ENCODE results near the gene MEAK7. TPM values are rescaled to one million over a fixed set of nuclear protein-coding genes. Genes with fewer than 3 reads are reported as not detected.
A peak's percentile ranks its signal among the peaks of the same experiment; 100 is the strongest.

MEAK7 gene
- polyA plus RNA-seq, 1 experiment, result 22.8 TPM

DNA sequence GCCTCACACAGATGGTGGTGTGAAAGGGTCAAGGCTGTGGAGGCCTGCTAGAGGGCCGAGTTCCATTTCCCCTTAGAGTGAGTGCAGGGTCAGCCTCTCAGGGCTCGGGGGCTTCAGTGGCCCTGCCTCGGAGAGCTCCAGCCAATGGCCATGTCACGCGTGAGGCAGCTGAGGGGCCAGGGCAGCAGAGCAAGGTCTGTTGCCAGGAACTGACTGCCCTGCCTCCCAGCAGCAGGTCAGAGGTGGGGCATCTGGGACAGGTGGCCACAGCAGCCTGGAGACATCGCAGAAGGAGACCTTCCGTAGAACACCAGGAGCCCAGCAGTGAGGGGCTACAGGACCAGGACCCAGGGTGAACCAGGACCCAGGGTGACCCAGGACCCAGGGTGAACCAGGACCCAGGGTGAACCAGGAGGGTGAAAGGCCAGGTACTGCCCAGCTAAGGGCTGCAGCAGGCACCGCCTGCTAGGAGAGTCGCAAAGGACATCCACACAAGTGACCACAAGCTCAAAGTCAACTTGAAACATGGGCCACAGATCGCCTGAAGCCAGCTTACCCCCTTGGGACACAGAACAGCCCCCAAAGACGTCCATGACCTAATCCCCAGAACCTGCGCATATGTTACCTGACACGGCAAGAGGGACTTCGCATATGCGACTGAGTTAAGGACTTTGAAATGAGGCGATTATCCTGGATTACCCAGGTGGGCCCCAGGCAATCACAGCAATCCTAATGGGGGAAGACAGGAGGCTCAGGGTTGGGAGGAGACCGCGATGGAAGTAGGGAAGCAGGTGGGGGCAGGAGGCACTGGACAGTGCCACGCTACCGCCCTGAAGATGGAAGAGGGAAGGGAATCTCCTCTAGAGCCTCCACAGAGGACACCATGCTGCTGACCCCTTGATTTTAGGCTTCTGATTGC lies 4.8 kb upstream of the MEAK7 start:
- no peaks in the 10 kb centered on the region for H3K27me3 ChIP-seq (ENCODE audit: control insufficient read depth, insufficient read depth, low read length)
- H3K27ac ChIP-seq (ENCODE audit: low read depth, low read length), result no peak overlapping the region
- H3K4me3 ChIP-seq (ENCODE audit: low read depth, low read length), result no peak overlapping the region
- no peak for DNase-seq (ENCODE audit: low read depth, low spot score)
- POLR2A ChIA-PET, result no interaction called here
- CTCF ChIA-PET, result interaction anchor here (2.3 to 10.5 kb wide), 2 partner anchors 90 to 113 kb away, joined by 18 to 124 read pairs; no protein-coding TSS in a partner anchor
- TF ChIP-seq, protein P1, sequence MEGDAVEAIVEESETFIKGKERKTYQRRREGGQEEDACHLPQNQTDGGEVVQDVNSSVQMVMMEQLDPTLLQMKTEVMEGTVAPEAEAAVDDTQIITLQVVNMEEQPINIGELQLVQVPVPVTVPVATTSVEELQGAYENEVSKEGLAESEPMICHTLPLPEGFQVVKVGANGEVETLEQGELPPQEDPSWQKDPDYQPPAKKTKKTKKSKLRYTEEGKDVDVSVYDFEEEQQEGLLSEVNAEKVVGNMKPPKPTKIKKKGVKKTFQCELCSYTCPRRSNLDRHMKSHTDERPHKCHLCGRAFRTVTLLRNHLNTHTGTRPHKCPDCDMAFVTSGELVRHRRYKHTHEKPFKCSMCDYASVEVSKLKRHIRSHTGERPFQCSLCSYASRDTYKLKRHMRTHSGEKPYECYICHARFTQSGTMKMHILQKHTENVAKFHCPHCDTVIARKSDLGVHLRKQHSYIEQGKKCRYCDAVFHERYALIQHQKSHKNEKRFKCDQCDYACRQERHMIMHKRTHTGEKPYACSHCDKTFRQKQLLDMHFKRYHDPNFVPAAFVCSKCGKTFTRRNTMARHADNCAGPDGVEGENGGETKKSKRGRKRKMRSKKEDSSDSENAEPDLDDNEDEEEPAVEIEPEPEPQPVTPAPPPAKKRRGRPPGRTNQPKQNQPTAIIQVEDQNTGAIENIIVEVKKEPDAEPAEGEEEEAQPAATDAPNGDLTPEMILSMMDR (IDR thresholded peaks at IDR 0.05; ENCODE audit: low read depth, low read length), result no peak
- H3K9me3 ChIP-seq (ENCODE audit: control insufficient read depth, insufficient read depth, low read length), result peaks cover 3% of the 10 kb centered on the region; the same call in 1 of the 2 replicates

DNA sequence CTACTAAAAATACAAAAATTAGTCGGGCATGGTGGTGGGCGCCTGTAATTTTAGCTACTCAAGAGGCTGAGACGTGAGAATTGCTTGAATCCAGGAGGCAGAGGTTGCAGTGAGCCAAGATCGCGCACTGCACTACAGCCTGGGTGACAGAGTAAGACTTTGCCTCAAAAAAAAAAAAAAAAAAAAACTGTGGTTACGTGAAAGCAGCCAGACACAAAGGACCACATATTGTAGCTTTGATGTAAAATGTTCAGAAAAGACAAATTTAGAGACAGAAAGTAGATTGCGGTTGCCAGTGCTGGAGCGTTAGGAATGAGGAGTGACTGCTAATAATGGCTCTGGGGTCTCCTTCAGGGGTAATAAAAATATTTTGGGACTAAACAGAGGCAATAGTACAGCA lies 4.0 kb upstream of the MEAK7 start:
- TF ChIP-seq, protein P1 (IDR thresholded peaks at IDR 0.05; ENCODE audit: low read depth, low read length), result no peak
- peaks cover 3% of the 10 kb centered on the region; the same call in 1 of the 2 replicates for H3K9me3 ChIP-seq (ENCODE audit: control insufficient read depth, insufficient read depth, low read length)
- no peak overlapping the region for H3K27ac ChIP-seq (ENCODE audit: low read depth, low read length)
- ChIA-PET POLR2A (interaction anchor here (0.6 kb wide), 1 partner anchor 11 kb away, joined by 3 read pairs; no protein-coding TSS in a partner anchor), CTCF (interaction anchor here (1.3 to 10.5 kb wide), 2 partner anchors 24 to 114 kb away, joined by 3 to 124 read pairs; no protein-coding TSS in a partner anchor)
- DNase-seq (ENCODE audit: low read depth, low spot score), result no peak
- no peaks in the 10 kb centered on the region for H3K27me3 ChIP-seq (ENCODE audit: control insufficient read depth, insufficient read depth, low read length)
- H3K4me3 ChIP-seq (ENCODE audit: low read depth, low read length), result no peak overlapping the region

DNA sequence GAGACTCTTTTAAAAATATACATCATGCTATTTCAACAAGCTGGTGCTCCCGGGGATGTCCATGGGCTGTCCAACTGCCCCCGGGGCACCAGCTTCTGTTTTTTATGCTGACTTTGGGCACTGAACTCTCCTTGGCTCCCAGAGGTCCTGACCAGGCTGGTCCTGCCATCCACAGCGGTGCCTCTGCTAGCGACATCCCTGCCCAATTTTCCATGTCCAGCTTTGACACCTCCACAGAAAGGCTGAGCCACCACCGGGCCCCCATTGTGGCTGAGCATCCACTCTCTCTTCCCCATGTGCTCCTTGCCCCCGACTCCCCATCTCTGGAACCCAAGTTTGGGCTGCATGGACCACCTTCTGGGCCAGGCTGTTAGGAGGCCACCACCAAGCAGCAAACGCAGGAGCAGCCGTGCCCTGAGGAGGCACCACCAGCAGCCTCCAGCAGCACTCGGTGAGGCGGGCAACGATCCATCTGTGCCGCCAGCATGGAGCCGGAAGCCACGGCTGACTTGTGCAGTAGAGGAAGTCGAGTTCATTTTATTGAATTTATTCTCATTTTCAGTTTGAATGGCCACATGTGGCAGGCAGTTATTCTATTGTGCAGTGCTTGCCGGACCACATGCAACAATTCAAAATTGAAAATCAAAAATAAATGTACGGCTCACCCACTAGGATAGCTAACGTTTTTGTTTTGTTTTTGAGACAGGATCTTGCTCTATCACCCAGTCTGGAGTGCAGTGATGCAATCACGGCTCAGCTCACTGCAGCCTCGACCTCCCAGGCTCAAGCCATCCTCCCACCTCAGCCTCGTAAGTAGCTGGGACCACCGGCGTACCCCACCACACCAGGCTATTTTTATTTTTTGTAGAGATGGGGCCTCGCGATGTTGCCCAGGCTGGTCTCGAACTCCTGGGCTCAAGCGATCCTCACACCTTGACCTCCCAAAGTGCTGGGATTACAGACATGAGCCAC lies 2.8 kb upstream of the MEAK7 start:
- CTCF ChIA-PET, result interaction anchor here (1.2 to 10.5 kb wide), 7 partner anchors 21 to 218 kb away, joined by 3 to 124 read pairs (median 6); no protein-coding TSS in a partner anchor
- peaks cover 3% of the 10 kb centered on the region; the same call in 1 of the 2 replicates for H3K9me3 ChIP-seq (ENCODE audit: control insufficient read depth, insufficient read depth, low read length)
- TF ChIP-seq, protein P1 (IDR thresholded peaks at IDR 0.05; ENCODE audit: low read depth, low read length), result no peak
- no peak overlapping the region for H3K27ac ChIP-seq (ENCODE audit: low read depth, low read length)
- H3K27me3 ChIP-seq (ENCODE audit: control insufficient read depth, insufficient read depth, low read length), result no peaks in the 10 kb centered on the region
- POLR2A ChIA-PET, result interaction anchor here (1.0 kb wide), 1 partner anchor 111 kb away, joined by 3 read pairs; no protein-coding TSS in a partner anchor
- no peak overlapping the region for H3K4me3 ChIP-seq (ENCODE audit: low read depth, low read length)
- no peak for DNase-seq (ENCODE audit: low read depth, low spot score)

DNA sequence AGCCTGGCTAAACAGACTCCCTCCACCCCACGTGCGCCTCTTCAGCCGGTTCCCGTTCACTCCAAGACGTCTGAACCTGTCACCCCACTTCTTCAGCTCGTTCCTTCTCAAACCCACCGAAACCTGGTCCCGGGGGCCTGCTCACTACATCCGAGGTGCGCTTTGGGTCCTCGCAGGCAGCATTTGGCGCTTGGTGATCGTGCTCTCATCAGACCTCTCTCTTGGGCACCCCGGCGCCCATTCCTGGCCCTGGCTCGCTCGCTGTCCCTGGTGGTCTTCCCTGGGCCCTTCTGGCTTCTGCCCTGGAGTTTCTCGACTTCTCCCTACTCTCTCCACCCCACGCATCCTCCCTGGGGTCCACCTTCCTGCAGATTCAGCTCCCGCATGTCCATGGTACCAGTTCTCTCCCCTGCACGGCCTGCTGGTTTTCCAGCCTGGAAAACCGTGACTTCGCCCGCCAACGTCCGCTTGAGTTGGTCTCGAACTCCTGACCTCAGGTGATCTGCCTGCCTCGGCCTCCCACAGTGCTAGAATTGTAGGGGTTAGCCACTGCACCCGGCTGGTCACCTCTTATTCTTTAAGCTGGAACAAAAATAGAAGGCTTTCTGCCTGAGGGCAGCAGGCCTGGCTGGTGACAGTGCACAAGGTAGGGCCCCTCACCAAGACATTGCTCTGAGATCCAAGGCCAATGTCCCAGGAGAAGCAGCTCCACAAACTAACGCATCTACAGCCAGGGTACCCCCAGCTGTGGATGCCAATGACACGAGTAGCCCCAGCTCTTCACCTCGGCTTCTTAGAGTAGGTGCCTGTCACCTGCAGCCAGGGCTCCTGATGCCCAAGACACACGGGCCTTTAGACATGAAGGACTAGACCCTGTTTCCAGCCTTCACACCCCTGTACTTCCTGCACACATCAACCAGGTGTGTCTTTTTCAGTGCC lies 1.1 kb upstream of the MEAK7 start:
- CTCF ChIA-PET, result interaction anchor here (0.8 to 10.5 kb wide), 14 partner anchors 10 to 318 kb away, joined by 3 to 124 read pairs (median 4); partner anchors contain the start of gene TAF1C
- POLR2A ChIA-PET, result interaction anchor here (1.2 kb wide), 1 partner anchor 27 kb away, joined by 7 read pairs; no protein-coding TSS in a partner anchor
- no peak for DNase-seq (ENCODE audit: low read depth, low spot score)
- Histone ChIP-seq H3K4me3 (ENCODE audit: low read depth, low read length) (peak overlapping the region; percentile 52), H3K27ac (ENCODE audit: low read depth, low read length) (peak overlapping the region; percentile 84), H3K27me3 (ENCODE audit: control insufficient read depth, insufficient read depth, low read length) (no peaks in the 10 kb centered on the region), H3K9me3 (ENCODE audit: control insufficient read depth, insufficient read depth, low read length) (peaks cover 3% of the 10 kb centered on the region; the same call in 1 of the 2 replicates)
- TF ChIP-seq, protein P1 (IDR thresholded peaks at IDR 0.05; ENCODE audit: low read depth, low read length), result no peak
